Panc1 (cell line): ENCODE results near the gene FLT1.

ENCODE experiments used
- CTCF ChIP-seq: fragments of 450-650 bp; IDR thresholded peaks from 2 replicates; pipeline ENCODE4 v1.5.1; 2017; ENCODE audit warnings: mild to moderate bottlenecking
- POLR2AphosphoS5 ChIP-seq: IDR thresholded peaks from 2 replicates; pipeline ENCODE4 v1.6.1; 2012; ENCODE audit warnings: mild to moderate bottlenecking, low read depth, low read length, moderate library complexity
- REST ChIP-seq, 2 experiments: IDR thresholded peaks; 2 replicates each; pipeline ENCODE4 v1.6.1; 2011 to 2012; ENCODE audit warnings: low read depth in 2 of 2, control low read depth in 1 of 2, low read length in 1 of 2, mild to moderate bottlenecking in 1 of 2, moderate library complexity in 1 of 2; ENCODE audit not compliant: insufficient read depth in 1 of 2

GRCh38 chr13:28528848-28529247, 33.9 kb upstream of the FLT1 start:
- TF ChIP-seq CTCF (peak; percentile 16; the same call in 1 of the 2 replicates), REST (IDR thresholded peaks at IDR 0.05; ENCODE audit: insufficient read depth in 1 of 2, low read depth in 2 of 2, low read length in 1 of 2) (no peak), POLR2AphosphoS5 (no peak)
